HEK293 (cell line): Measurements from ENCODE around the gene LKAAEAR1.

Experiments
- AEBP2 ChIP-seq: fragments of 450-650 bp; formaldehyde crosslinking; IDR thresholded peaks from 2 replicates; pipeline ENCODE4 v1.5.1; 2016; ENCODE audit warnings: missing biosample characterization, missing genetic modification characterization, borderline replicate concordance
- BCL11B ChIP-seq: fragments of 450-650 bp; formaldehyde crosslinking; IDR thresholded peaks from 2 replicates; pipeline ENCODE4 v1.5.1; 2016; ENCODE audit warnings: low read depth, missing biosample characterization, missing genetic modification characterization
- FEZF1 ChIP-seq: fragments of 450-650 bp; formaldehyde crosslinking; IDR thresholded peaks from 2 replicates; pipeline ENCODE4 v1.5.1; 2016; ENCODE audit warnings: missing biosample characterization, missing genetic modification characterization
- HIC1 ChIP-seq: fragments of 450-650 bp; formaldehyde crosslinking; IDR thresholded peaks from 2 replicates; pipeline ENCODE4 v1.5.1; 2016; ENCODE audit warnings: missing biosample characterization, missing genetic modification characterization
- KLF8 ChIP-seq: fragments of 450-650 bp; formaldehyde crosslinking; IDR thresholded peaks from 2 replicates; pipeline ENCODE4 v1.5.1; 2016; ENCODE audit warnings: missing biosample characterization, missing genetic modification characterization
- MEIS1 ChIP-seq: sonication (generic); formaldehyde crosslinking; IDR thresholded peaks from 2 replicates; pipeline ENCODE4 v1.8.1; 2022; ENCODE audit warnings: missing genetic modification reagents, mild to moderate bottlenecking, borderline replicate concordance
- REST ChIP-seq: fragments of 450-650 bp; formaldehyde crosslinking; IDR thresholded peaks from 2 replicates; pipeline ENCODE4 v1.5.1; 2016; ENCODE audit warnings: missing biosample characterization, missing genetic modification characterization
- SALL2 ChIP-seq: fragments of 450-650 bp; formaldehyde crosslinking; IDR thresholded peaks from 2 replicates; pipeline ENCODE4 v1.5.0; 2017; ENCODE audit warnings: missing biosample characterization, mild to moderate bottlenecking, missing genetic modification characterization, borderline replicate concordance
- SP2 ChIP-seq: fragments of 450-650 bp; formaldehyde crosslinking; IDR thresholded peaks from 2 replicates; pipeline ENCODE4 v1.5.1; 2016; ENCODE audit warnings: missing biosample characterization, missing genetic modification characterization
- YY1 ChIP-seq: fragments of 450-650 bp; formaldehyde crosslinking; IDR thresholded peaks from 2 replicates; pipeline ENCODE4 v1.5.1; 2018; ENCODE audit warnings: missing biosample characterization, missing genetic modification characterization
- ZNF112 ChIP-seq: fragments of 450-650 bp; formaldehyde crosslinking; IDR thresholded peaks from 2 replicates; pipeline ENCODE4 v1.5.0; 2017; ENCODE audit warnings: missing biosample characterization, missing genetic modification characterization
- ZNF133 ChIP-seq: fragments of 450-650 bp; formaldehyde crosslinking; IDR thresholded peaks from 2 replicates; pipeline ENCODE4 v1.5.1; 2016; ENCODE audit warnings: missing biosample characterization, missing genetic modification characterization
- ZNF211 ChIP-seq: fragments of 450-650 bp; formaldehyde crosslinking; IDR thresholded peaks from 2 replicates; pipeline ENCODE4 v1.5.1; 2016; ENCODE audit warnings: low read depth, missing biosample characterization, missing genetic modification characterization
- ZNF214 ChIP-seq: fragments of 450-650 bp; formaldehyde crosslinking; IDR thresholded peaks from 2 replicates; pipeline ENCODE4 v1.5.1; 2017; ENCODE audit warnings: missing biosample characterization, mild to moderate bottlenecking, missing genetic modification characterization, borderline replicate concordance
- ZNF221 ChIP-seq: fragments of 450-650 bp; formaldehyde crosslinking; IDR thresholded peaks from 2 replicates; pipeline ENCODE4 v1.5.1; 2017; ENCODE audit warnings: missing biosample characterization, missing genetic modification characterization, borderline replicate concordance
- ZNF23 ChIP-seq: fragments of 450-650 bp; formaldehyde crosslinking; IDR thresholded peaks from 2 replicates; pipeline ENCODE4 v1.5.1; 2016; ENCODE audit warnings: missing biosample characterization, missing genetic modification characterization, borderline replicate concordance
- ZNF302 ChIP-seq: fragments of 450-650 bp; formaldehyde crosslinking; IDR thresholded peaks from 2 replicates; pipeline ENCODE4 v1.5.1; 2016; ENCODE audit warnings: missing biosample characterization, missing genetic modification characterization, low read depth
- ZNF549 ChIP-seq: fragments of 450-650 bp; IDR thresholded peaks from 2 replicates; pipeline ENCODE4 v1.5.1; 2018; ENCODE audit warnings: missing biosample characterization, missing genetic modification characterization, mild to moderate bottlenecking, inconsistent platforms, moderate library complexity
- ZNF658 ChIP-seq: fragments of 450-650 bp; formaldehyde crosslinking; IDR thresholded peaks from 2 replicates; pipeline ENCODE4; 2016; ENCODE audit warnings: missing biosample characterization, missing genetic modification characterization
- ZNF791 ChIP-seq: fragments of 450-650 bp; formaldehyde crosslinking; IDR thresholded peaks from 2 replicates; pipeline ENCODE4 v1.5.1; 2016; ENCODE audit warnings: missing biosample characterization, missing genetic modification characterization
- ZSCAN5A ChIP-seq: fragments of 450-650 bp; formaldehyde crosslinking; IDR thresholded peaks from 2 replicates; pipeline ENCODE4 v1.5.1; 2016; ENCODE audit warnings: missing biosample characterization, missing genetic modification characterization

Gene LKAAEAR1

GRCh38 chr20:64083378-64083803 lies 807 bp downstream of the LKAAEAR1 start (continued):
- no peak for TF ChIP-seq SALL2
- TF ChIP-seq ZNF211 (tag by site-specific recombination): no peak
- TF ChIP-seq FEZF1 (tag by site-specific recombination): peak; percentile 74
- TF ChIP-seq YY1 (tag by site-specific recombination): no peak; the same call in 1 of the 2 replicates
- no peak for TF ChIP-seq ZNF221 (tag by site-specific recombination)
- no peak for TF ChIP-seq REST (tag by site-specific recombination)
- TF ChIP-seq HIC1 (tag by site-specific recombination): no peak
- no peak for TF ChIP-seq ZNF112 (tag by site-specific recombination)
- TF ChIP-seq BCL11B (tag by site-specific recombination): peak; percentile 52; the same call in 1 of the 2 replicates
- TF ChIP-seq ZSCAN5A (tag by site-specific recombination): no peak
- TF ChIP-seq ZNF214 (tag by site-specific recombination): no peak
- no peak for TF ChIP-seq AEBP2 (tag by site-specific recombination)
- TF ChIP-seq MEIS1 (CRISPR knock-in tag): no peak
- no peak for TF ChIP-seq ZNF302 (tag by site-specific recombination)
- TF ChIP-seq SP2 (tag by site-specific recombination): peak; percentile 90
- TF ChIP-seq ZNF133: no peak
- TF ChIP-seq ZNF791: no peak
- no peak for TF ChIP-seq ZNF658
- no peak for TF ChIP-seq ZNF549 (tag by site-specific recombination)
- TF ChIP-seq ZNF23 (tag by site-specific recombination): no peak
- peak; percentile 77 for TF ChIP-seq KLF8 (tag by site-specific recombination)
- TF ChIP-seq, all 188 proteins: peak for 32
